Globus pallidus (tissue), 1 donor: ENCODE results near the gene UNC5B.

Source experiments
- DNase-seq: peaks from one replicate; pipeline ENCODE4 v3.0.0-alpha.2; 2015; ENCODE audit warnings: low spot score

Gene UNC5B

DNA sequence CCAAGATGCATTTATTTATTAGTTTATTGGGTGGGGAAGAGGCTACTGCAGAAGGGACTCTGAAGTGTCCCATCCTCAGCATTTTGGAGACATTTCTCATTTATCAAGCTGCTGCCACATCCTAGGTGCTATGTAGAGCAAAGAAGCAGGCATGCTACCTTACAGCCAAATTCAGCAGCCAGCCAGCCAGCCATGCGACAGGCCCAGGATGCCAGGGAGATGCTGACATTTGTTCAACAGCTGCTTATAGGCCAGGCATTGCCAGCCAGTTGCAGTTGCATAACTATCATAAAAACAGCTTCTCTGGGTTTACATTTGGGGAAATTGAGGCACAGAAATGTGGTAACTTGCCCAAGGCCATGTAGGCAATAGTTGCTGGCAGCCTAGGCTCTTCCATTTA is 109.0 kb downstream of the UNC5B start:
- DNase-seq = no peak

DNA sequence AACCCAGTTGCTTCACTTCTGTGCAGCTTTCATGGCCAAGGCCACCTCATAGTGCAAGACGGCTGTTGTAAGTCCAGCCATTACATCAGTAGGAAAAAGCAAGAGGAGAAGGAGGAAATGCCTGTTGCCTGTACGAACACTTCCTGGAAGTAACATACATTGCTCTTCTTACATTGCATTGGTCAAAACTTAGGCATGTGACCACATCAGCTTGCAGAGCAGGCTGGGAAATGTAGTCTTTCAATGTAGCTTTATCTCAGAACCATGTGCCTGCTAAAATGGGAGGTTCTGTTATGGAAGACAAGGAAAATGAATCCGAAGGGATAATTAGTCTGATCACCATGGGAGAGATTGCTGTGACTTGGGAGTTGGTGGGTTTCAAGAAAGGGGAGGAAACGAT is 111.0 kb downstream of the UNC5B start:
- no peak for DNase-seq

DNA sequence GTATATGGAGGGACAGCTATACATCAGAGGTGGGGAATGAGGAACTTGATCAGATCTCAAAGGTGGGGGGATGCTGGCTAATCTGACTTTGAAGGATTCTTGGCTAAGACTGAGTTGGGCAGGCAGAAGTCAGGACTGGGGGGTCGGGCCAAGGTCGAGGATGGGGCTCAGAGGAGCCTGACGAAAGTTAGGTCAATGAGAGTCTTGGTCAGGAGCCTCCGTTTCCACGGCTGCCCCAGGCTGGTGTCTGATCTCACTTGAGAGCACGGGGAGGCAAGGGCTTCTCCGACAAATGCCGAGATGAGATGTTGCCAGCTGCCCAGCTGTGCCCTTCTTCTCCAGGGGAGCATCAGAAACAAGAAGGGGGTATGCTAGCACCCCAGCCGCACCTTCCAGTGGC is 112.4 kb downstream of the UNC5B start:
- no peak for DNase-seq

DNA sequence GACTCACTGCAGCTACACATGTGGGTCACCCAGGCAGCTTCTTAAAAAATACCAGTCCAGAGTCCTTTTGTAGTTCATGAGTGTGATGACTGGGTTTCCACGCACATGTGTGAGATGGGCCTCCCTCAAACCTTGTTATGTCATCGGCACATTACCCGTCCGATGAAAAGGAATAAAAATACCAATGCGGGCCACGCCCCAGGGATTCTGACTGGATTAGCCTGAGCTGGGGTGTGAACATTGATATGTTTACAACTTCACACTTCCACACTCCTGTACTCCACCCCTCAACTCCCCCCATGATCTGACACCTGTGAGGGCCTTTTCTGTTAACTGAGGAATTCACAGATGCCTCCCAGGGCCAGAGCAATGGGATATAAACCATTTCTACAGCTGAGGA is 112.9 kb downstream of the UNC5B start:
- DNase-seq = no peak

DNA sequence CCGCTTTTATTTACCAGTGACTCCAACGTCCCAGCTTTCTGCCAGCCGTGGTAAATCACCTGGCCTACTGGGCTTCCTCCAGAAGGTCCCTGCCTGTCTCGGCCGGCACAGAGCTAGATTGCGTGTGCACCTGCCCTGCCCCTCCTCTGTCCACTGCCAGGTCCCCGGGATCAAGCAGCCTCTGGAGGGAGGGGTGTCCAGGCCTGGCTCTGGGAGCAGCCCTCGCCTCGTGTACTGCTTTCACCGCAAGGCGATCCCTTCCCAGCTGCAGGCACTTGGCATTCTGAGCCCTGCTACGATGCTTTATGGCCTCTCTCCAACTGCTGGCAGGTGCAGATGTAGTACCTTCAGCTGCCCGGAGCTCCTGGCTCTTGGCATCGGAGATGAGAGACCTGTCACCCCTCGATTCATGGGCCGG is 114.1 kb downstream of the UNC5B start:
- no peak for DNase-seq

DNA sequence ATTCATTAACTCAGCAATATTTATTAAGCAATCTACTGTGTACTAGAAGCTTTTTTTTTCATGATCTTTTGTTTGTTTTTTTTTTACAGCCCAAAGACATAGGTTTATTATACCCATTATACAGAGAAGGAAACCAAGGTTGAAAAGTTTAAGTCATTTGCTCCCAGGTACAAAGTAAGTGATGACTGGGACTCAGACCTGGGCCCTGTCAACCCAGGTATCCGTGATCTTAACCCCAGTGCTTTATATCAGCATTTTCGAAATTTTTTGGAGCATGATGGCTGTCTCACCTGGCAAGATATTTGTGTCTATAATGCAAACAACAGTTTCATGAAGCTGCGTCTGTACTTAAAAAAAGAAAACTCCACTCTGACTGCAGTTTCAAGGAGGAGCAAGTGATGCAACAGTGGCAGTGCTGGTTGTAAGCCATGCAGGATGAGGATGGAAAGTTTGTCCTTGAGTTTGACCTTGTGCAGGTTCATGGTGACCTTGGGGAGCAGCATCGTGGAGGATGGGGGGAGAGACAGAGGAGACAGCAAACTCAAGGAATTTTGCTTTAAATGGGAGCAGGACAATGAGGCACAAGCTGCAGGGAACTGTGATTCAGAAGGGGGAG is 118.5 kb downstream of the UNC5B start:
- no peak for DNase-seq

DNA sequence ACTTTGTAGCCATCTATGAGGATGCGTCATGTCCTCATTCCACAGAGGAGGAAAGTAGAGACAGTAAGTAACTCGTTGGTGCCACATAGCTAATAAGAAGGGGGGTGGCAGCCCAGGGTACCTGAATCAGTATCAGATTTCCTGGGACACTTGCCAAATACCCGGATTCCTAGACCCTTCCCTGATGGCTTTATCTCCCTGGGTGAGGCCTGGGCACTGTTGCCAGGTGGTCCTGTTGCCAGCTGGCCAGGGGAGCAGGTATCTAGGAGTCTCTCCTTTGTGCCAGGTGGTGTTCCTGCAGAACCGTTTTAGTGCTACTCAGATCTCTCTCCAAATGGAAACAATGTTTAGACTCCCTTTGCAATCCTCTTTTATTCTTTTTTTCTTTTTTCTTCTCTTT is 119.4 kb downstream of the UNC5B start:
- no peak for DNase-seq

DNA sequence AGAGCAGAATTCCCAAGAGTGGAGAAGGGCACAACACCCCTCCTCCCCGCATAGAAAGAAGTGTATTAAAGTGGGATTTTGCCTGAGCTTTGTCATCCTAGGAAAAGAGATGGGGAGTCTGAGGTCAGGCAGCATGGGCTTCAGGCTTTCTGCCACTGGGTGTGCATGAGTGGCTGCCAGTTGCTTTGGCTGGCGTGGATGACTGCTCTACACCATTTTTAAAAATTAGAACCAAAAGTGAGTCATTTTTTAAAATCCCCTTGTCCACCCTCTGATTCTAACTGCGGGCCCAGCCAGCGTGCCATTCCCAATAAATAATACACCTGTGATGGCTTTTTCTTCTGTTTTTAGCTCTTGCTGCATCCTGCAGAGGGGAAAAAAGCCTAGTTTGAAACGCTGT is 120.1 kb downstream of the UNC5B start:
- no peak for DNase-seq

DNA sequence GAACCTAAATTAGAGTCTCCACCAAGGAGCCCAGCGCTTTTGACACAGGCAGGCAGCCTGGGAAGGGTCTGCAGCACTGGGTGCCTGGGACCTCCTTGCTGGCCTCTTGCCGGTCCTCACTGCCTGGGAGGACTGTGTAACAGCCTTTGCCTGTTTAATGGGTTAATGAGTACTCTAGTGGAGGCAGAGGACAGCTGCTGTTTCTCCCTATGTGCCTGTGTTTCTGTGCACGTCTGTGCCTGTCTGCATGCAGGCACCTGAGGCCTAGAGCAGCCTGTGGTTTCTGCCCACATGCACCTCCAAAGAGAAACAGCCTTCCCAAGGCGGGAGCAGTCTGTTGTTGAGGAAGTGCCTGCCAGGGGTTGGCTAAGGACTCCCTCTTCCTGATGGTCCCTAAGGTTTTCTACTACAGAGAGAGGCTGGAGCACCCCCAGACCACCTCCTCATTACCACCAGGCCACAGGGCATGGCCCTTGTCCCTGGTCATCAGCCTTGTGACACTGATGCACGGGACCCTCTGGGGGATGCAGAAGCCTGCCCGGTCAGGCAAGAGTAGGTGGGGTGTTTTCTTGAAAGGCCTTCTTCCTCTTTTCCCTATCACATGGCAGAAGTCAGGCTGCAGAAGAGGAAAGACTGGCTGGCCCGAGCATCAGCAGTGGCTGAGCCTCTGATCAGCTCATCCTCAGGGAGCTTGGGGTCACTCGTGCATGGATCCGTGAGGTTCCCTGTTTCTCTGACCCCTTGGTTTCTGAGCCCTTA is 120.9 kb downstream of the UNC5B start:
- DNase-seq = peak; percentile 39

DNA sequence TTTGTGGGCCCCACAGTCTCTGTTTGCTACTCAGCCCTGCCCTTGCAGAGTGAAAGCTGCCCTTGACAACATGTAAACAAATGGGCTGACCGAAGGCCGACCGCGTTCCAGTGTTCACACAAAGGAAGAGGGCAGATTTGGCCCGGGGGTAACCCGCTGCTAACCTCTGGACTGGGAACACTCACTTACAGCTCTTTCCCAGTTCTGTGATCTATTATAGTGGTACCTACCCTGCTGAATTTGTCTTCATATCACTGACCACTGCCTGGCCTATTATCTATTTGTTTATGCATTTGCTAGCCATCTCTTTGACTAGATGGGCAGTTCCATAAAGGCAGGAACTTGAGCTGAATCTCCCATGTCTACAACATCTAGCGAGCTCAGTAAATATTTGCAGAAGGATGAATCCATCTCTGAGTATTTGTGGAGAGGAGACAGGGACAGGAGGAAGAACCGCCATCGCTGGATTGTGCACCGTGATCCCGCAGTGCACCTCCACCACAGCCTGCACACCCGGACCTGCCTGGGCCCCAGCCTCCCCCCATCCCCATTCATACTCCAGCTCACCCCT is 121.9 kb downstream of the UNC5B start:
- no peak for DNase-seq

DNA sequence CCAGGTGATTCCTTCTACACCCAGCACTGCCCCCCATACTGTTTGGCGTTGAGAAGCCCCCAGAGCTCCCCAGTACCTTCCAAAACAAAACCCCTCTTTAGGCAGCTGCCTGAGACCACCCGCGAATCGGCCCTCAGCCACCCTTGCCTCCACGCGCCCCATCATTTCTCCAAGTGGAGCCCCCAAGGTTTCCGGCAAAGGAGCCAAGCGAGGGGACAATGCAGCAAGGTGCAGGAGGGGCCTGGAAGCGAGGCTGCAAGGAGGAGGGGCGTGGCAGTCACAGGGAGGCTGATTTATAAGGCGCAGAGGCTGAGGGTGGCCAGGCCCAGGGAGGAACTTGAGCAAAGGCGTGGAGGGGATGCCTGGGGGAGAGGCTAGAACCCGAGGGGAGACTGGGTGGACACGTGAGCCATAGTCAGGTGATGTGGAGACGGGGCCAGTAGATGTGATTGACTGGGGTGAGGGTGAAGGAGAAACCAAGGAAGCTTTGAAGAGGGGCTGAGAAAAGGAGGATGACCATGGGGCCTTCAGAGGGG is 122.9 kb downstream of the UNC5B start:
- no peak for DNase-seq

DNA sequence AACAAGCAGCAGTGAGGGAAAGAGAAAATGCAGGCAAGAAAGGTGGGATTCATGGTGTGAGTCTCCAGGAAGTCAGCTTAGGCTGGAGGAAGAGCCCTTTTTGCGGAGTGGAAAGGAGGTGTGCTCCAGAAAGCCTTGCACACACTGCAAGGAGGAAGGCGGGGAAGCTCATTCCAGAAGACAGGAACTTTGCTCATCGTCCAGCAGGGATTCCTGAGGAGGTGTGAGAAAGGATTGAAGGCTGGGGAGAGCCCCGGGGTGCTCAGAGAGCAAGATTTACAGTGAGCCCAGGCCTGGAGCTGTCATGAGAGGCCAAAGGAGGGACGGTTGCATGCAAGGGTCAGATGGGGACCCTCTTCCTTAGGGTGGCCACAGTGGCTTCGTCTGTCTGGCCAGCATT is 124.3 kb downstream of the UNC5B start:
- no peak for DNase-seq

DNA sequence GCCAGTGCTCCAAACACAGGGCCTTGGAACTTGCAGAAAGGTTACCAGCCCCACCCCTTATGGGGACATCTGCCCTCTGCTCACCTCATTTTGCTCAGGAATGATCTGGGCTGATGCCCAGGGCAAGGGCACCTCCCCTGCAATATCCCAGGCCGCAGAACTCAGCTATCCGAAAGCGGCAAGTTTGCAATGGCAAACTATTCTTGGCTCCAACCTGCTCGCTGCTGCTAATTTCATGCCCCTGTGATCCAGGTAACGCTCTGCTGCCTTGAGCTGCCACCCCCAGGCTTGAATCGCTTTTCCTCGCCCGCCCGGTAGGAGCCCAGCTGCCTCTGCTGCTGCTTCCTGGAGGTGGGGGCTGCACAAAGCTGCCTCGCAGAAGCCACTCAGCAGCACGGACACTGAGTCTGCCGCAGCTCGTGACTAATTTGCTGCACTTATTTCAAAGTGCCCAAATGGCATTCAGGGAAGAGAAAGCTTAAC is 124.9 kb downstream of the UNC5B start:
- no peak for DNase-seq

DNA sequence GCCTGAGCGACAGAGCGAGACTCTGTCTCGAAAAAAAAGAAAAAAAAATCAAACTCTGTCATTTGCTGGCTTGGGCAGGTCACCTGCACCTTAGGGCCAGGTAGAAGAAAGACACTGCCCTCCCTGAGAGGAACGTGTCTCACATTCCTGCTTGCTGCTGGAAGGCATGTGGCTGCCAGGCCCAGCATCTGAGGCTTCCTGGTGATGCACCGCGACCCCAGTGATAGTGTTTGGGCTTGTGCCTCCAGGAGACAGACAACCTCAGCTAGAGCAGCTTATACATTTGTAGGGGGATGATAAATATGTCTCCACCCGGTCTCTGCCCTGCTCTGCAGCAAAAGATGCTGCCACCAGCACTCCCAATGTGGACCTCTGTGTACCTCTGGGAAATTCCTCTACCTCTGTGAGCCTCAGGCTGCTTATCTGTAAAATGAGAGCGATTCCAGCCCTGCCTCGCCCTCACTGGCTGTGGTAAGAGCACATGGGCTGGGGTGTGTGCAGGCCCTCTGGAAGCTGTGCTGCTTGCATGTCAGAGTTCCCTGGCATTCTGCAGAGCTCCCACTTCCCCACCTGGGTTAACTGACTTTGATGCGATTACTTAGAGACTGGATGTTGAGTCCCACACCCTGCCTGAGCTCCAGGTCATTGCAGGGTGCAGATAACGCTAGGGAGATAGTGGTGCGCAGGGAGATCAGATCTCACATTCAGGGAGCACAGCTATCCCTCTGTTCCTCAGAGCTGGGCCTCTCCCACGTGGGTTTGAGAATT is 126.5 kb downstream of the UNC5B start:
- DNase-seq = no peak

DNA sequence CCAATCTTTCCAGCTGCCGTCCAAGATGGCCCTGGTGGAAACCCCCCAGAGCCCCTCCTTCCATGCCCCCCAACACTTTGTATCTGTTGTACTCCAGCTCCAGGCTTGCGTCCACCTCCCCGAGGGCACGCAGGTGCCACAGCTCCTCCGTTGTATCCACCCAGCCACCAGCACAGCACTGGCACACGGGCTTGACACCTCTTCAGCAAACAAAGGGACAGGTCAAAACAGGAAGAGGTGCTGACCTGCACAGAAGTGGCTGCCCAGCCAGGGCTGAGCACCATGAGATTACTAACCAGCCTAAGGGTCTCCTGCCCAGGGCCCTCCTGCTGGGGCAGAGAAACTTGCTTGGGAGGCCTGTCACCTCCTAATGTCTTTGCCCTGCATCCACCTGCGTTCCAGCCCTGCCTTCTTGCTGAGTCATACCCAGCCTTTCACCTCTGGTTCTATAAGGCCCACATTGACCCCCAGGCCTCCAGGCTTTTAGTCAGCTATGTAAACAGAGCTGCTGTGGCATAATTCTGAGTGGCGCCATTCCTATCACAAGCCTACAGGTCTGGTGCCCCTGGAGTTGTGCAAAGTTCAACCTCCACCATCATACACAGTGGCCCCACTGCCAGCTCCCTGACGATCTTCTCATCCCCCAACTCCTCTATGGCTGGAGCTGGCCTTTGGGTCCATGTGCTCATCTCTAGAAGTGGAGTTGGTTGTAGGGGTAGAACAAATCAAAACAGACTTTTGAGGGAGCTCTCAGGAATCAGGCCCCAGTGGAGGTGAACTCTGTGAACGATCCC is 127.6 kb downstream of the UNC5B start:
- DNase-seq = no peak

DNA sequence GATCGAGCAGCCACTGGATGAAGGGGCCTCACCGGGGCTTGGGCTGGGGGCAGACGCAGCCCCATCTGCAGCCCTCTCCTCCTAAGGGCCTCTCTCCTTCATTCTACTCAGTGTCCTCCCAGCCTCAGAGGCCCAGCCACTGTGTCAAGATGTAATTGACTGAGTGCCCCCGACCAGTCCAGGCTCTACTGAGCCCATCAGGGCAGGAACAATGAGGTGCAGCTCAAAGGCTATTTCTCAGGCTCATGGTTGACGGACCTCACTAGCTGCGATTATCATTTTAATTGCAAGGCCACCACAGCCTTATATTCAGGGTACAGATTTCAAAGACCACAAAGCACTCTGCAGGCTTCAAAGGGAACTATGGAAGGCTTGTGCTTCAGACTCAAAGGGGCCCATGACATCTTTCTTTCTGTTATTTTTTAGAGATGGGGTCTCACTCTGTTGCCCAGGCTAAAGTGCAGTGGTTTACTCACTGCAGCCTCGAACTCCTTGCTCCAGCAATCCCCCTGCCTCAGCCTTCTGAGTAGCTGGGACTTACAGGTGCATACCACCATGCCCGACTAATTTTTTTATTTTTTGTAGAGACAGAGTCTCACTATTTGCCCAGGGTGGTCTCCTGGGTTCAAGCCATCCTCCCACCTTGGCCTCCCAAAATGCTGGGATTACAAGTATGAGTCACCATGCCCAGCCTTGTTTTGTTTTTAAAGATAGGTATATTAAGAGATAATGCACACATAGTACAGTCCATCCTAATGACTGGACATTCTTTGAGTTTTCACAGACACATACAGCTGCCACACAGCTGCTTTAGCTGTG is 130.4 kb downstream of the UNC5B start:
- DNase-seq = no peak

DNA sequence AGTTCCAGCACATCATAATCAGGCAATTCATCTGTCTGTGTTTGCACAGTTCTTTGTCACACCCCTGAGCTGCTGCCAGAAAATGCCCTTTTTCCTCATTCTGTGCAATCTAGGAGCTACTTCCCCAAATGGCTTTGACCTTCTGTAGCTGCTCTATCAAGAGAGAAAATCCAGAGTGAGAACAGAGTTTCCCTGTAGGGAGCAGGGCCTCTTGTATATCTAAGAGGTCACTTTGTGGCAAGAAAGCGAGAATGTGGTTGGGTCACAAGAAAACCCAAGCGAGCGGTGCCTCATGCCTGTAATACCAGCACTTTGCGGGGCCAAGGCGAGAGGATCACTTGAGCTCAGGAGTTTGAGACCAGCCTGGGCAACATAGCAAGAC is 131.0 kb downstream of the UNC5B start:
- peak; percentile 60 for DNase-seq

DNA sequence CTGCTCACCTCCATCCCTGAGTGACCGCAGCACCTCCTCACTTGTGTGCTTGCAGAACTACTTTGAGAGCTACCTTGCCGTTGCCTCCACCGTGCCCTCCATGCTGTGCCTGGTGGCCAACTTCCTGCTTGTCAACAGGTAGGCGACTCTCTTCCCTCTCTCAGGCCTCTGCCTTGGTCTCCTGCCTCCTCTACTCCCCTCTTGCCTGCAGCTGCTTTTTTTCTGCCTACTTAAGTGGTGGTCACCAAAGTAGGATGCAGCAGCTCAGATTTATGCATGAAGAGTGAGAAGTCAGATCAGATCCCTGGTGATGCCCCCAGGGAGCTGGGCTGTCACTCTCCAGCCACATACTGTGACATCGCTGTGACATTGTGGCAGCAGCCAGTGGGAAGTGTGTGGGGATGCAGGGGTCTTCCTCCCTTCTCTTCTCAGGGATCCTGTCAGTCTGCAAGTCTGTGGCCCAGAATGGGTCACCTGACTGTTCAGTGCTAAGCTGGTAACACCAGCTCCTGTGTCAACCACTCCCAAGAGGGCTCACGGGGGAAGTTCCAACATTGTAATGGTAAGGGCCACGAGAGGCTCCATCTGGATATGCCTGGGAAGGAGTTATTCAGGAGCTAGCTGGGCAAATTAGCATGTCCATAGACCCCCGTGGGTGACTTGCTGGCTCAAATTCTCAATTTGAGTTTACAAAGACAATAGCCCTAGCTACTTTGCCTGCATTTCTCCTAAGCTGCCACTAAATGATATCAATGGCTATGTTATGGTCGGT is 132.0 kb downstream of the UNC5B start:
- no peak for DNase-seq

DNA sequence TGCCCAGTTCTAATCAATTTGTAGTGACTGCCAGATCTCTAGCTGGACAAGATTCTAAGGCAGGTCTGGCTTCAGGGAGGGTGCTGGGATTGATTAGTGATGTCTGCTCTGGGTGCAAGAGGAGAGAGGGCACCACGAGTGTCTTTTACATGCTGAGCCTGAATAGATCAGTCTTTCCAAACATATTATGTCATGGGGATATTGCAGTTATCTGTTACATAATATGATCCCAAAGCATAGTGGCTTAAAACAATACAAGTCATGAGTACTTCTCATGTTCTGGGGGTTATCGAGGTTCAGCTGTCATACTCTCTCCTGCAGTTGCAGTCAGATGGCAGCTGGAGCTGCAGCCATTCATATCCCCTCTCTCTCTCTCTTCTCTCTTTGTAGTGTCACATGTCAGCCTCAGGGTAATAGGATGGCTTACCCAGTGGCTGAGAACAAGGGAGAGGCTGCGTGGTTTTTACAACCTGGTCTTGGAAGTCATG is 132.7 kb downstream of the UNC5B start:
- DNase-seq = no peak

DNA sequence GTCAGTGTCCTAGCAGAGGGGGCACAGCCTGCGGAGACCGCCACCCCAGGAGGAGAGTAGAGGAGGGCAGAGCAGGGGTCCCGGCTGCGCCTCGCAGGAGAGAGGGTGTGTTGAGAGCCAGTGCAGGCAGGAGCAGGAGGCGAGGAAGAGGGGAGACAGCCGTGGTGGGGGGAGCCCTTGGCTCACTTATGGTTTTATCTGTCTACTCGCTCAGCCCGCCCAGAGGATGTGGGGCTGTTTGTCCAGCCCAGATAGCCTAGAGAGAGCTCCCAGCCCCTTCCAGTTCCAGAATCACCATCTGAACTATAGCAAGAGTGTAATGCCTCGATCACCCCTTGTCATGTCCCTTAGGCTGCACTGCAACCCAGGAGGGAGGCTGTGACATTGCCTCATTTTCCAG is 133.3 kb downstream of the UNC5B start:
- DNase-seq = no peak
